Measurements from ENCODE around the gene C18orf63. TPM values are rescaled to one million over a fixed set of nuclear protein-coding genes. Genes with fewer than 3 reads are reported as not detected.

Gene C18orf63
- total and polyA plus RNA-seq, 11 donors, result not detected

- no peak for ATAC-seq
- intact Hi-C loops (cut with DNase I), result no loop called here
- 65 to 79% (median 74%) methylated on average over 1 of the region's 1 CpG for WGBS, 4 donors
These were observed 72.6 kb downstream of the C18orf63 start for GRCh38 chr18:74388227-74388626.

GRCh38 chr18:74389171-74389927 lies 73.7 kb downstream of the C18orf63 start:
- DNase-seq (no peak), ATAC-seq (peak in 1 of 4 donors; percentile 30)
- WGBS, 4 donors, result 37 to 53% (median 44%) methylated on average over 6 of the region's 6 CpGs
- Histone ChIP-seq H3K27ac (no peak overlapping the region), H3K4me1 (peaks cover 0 to 10% (median 0%) of the 10 kb centered on the region in 12 donors), H3K4me3 (no peak overlapping the region), H3K27me3 (no peaks in the 10 kb centered on the region), H3K36me3 (no peaks in the 10 kb centered on the region), H3K9me3 (no peaks in the 10 kb centered on the region)
- intact Hi-C loops (cut with DNase I), result no loop called here
- no peak for TF ChIP-seq CTCF (IDR thresholded peaks at IDR 0.05)
- TF ChIP-seq POLR2A (IDR thresholded peaks at IDR 0.05), result no peak

More at GRCh38 chr18:74388227-74388626, 72.6 kb downstream of the C18orf63 start:
- no peak overlapping the region for H3K4me3 ChIP-seq
- H3K4me1 ChIP-seq, result peaks cover 0 to 10% (median 0%) of the 10 kb centered on the region in 12 donors
- no peak for DNase-seq
- no peak for TF ChIP-seq CTCF (IDR thresholded peaks at IDR 0.05)
- TF ChIP-seq POLR2A (IDR thresholded peaks at IDR 0.05), result no peak
- H3K27ac ChIP-seq, result no peak overlapping the region
- no peaks in the 10 kb centered on the region for H3K27me3 ChIP-seq
- H3K9me3 ChIP-seq, result no peaks in the 10 kb centered on the region
- H3K36me3 ChIP-seq, result no peaks in the 10 kb centered on the region

GRCh38 chr18:74389991-74390390 lies 74.4 kb downstream of the C18orf63 start:
- intact Hi-C loops (cut with DNase I), result no loop called here
- ATAC-seq (no peak), DNase-seq (no peak)
- no peak for TF ChIP-seq CTCF (IDR thresholded peaks at IDR 0.05)
- no peak for TF ChIP-seq POLR2A (IDR thresholded peaks at IDR 0.05)
- H3K4me3 ChIP-seq, result no peak overlapping the region
- H3K27ac ChIP-seq, result no peak overlapping the region
- WGBS, 4 donors, result 96 to 97% (median 96%) methylated on average over 20 of the region's 20 CpGs
- no peaks in the 10 kb centered on the region for H3K36me3 ChIP-seq
- H3K27me3 ChIP-seq, result no peaks in the 10 kb centered on the region
- peaks cover 0 to 10% (median 0%) of the 10 kb centered on the region in 12 donors for H3K4me1 ChIP-seq
- no peaks in the 10 kb centered on the region for H3K9me3 ChIP-seq

GRCh38 chr18:74390900-74391299 lies 75.3 kb downstream of the C18orf63 start:
- TF ChIP-seq CTCF (IDR thresholded peaks at IDR 0.05) (no peak), POLR2A (IDR thresholded peaks at IDR 0.05) (no peak)
- DNase-seq (no peak), ATAC-seq (no peak)
- Histone ChIP-seq H3K27me3 (no peaks in the 10 kb centered on the region), H3K4me1 (peaks cover 0 to 13% (median under 1%) of the 10 kb centered on the region in 12 donors), H3K9me3 (no peaks in the 10 kb centered on the region), H3K4me3 (no peak overlapping the region), H3K36me3 (no peaks in the 10 kb centered on the region), H3K27ac (no peak overlapping the region)
- 85 to 95% (median 92%) methylated on average over 3 of the region's 3 CpGs for WGBS, 4 donors
- intact Hi-C loops (cut with DNase I), result no loop called here
